Iris pigment epithelial cell (primary cell): ENCODE measurements around the gene IQSEC2.

Experiments used
- DNase-seq: peaks from one replicate; pipeline ENCODE4 v3.0.0-alpha.2; 2011; ENCODE audit warnings: low read depth

IQSEC2 gene

DNA sequence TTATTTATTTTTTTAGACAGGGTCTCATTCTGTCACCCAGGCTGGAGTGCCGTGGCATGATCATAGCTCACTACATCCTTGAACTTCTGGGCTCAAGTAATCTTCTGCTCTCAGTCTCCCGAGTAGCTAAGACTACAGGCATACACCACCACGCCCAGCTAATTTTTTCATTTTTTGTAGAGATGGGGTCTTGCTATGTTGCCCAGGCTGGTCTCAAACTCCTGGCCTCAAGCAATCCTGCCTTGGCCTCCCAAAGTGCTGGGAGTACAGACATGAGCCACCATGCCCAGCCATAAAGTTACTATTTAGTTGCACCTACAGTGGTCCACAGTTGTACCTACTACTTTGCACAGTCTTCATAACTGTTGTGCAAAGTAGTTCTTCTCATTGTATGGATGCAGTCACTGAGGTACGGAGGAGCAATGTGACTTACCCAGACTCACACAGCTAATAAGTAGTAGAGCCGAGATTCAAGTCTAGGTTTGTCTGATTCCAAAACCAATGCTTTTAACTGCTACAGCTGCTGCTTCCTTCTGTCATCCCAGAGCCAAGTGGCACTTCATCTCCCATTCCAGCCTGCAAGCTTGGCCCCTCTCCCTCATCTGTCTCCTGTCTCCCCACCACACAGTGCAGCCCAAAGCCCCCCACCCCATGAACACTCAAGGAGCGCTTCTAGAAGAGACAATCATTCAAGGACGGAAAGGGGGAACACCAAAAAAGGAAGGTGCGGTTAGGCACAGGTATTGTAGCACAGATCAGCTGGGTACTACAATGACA lies 24.0 kb upstream of the IQSEC2 start:
- no peak for DNase-seq

DNA sequence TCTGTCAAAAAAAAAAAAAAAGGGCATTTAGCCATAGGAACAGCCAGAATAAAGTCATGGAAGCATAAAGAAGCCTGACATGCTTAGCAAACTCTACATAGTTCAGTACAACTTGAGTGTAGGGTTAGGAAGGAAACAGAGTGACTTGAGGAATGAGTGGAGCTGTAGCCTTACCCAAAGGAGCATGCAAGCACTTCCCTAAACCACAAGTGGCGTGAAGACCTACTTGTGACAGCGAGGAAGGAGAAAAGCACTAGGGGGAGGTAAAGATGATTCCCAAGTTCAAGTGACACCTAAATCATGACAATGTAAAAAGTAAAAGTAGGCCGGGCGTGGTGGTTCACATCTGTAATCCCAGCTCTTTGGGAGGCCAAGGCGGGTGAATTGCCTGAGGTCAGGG lies 21.8 kb upstream of the IQSEC2 start:
- no peak for DNase-seq

DNA sequence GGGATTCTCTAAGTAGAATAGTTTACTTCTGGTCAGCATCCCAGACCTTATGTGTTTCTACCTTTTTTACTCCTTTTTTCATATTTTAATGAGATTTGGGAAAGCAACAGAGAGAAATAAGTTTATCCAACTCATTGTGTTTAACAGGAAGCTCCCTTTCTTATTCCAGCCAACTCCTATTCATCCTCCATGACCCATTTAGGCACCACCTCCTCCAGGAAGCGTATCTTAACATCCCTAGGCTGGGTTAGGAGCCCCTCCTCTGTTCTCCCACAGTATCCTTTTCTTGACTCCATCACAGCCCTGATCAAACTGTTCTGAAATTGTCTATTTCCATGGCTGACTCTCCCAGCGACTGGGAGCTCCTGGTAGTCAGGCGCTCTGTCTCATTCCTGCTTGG lies 18.8 kb upstream of the IQSEC2 start:
- no peak for DNase-seq

DNA sequence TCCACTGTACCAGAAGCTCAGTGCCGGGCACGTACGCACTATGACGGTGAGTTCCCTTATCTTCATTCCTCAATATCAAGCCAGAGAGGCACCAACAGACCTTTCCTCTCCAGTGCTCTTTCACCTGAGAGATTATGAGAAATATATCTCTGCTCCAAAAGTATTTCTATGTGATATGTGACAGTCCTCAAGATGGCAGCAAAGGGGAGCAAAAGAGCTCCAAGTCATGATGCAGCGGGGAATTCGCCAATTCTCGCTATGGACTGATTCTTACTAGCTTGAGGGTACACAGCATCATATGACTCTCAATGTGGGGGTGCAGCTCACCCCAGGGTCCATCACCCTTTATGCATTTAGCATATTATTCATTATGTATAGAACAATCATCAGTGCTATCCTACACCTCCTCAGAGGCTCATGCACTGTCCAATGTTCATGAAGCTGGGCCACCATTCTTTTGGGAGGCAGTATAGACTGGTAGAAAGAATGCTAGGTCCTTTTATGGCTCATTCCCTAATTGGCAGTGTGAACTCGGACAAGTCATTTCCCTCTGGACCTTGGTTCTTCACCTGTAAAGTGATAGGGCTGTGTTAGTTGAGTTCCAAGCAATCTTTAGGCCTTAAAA lies 12.8 kb upstream of the IQSEC2 start:
- peak; percentile 29 for DNase-seq

DNA sequence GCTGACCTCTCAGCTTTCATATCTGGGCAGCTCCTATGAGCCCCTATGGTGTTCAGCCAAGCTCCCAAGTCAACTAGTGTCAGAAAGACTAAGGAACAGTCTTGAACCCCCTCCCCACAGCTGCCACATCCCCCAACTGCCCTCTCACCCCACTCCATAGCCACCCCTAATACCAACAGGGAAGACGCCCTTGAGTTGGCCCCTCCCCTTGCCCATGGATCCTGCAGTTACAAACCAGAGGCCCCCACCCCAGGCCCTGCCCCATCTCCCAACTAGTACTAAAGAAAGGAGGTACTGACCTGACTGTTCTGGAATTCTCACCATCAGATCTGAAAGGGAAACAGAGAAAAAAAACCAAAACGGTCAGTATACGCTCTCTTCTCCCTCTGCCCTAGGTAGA lies 10.2 kb upstream of the IQSEC2 start:
- DNase-seq, result no peak

DNA sequence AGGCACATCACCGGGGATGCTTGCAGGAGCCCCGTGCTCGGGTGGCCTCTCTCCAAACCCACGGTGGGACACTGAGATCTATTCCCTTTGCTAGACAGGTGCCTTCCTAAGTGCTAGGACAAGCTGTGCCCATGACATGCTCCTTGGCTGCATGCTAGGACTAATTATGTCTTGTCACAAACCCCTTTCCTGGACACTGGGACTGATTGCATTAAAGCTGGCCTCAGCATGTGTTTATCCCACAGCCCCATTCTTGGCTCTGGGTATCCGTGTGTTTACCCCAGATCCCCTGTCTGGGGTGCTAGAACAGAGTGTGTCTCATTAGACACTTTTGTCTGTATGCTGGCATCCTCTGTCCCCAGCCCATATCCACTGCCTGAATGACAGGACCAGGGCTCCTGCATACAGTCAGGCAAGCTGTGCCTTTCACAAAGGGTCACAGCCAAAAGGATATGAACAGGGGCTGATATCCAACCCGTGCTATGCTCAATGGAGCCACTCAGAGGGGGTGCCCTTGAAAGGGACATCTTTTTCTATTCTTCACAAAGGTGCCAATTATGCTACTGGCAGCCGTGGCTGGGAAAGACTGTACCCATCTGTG lies 9.2 kb upstream of the IQSEC2 start:
- no peak for DNase-seq

DNA sequence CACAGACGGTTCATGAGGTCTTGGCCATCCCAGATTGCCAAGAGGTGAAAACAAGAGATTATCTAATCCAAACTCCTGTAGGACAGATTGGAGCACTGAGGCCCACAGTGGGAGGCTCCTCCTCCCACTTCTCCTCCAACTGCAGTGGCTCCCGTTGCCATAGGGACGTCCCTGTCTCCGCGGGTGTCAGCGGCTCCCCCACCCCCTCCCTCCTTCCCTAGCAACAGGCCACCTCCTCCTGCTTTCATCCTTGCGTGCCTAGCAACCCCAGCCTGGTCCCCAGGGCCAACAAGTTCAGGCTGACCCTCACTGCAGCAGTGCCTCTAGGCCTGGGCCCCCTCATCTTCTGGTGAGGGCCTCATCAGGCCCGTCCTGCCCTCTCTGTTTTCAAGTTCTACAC lies 6.8 kb upstream of the IQSEC2 start:
- DNase-seq, result no peak

DNA sequence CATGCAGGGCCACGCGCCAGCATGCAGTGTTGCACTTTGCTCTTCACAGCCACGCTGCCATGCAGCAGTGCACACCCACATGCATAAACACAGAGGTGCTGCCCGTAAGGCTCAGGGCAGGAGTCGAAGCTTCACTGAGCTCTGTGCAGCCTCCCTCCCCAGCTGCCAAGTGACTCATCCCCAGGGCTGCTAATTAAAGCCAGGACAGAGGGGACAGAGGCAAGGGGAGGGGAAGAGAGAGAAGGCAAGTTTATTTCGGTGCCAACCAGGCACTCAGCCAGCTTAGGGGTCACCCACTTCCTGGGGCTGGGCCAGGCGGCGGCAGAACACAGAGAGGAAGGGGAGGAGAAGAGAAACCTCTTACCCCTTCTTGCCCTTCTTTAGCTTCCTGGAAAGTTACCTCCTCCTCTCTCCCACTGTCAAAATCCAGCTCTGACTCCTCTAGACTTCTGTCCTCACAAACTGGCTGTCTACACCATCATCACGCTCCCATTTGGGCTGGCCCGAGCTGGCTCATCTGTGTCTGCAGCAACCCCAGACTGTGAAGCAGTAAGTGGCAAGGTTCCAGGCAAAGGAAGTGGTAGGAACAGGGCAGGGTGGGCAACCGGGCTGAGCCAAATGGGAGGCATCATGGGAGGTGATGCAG lies 6.2 kb upstream of the IQSEC2 start:
- DNase-seq, result peak; percentile 53

DNA sequence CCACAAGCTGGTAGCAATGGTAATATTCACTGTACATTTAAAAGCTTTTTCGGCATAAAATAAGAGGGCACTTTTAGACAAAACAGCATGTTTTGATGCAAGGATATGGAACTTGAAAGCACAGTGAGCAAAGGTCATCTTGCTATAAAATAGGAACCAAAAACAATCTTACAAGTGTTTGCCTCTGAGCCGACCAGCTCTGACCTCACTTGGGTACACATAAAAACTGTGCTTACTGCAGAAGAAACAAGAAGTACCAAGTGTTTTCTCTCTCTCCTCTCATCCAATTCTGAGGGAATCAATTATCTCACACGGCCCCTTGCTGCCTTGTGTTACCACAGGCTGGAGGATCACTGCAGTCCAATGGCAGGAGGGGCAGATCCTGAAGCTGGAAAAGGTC lies 4.8 kb upstream of the IQSEC2 start:
- no peak for DNase-seq

DNA sequence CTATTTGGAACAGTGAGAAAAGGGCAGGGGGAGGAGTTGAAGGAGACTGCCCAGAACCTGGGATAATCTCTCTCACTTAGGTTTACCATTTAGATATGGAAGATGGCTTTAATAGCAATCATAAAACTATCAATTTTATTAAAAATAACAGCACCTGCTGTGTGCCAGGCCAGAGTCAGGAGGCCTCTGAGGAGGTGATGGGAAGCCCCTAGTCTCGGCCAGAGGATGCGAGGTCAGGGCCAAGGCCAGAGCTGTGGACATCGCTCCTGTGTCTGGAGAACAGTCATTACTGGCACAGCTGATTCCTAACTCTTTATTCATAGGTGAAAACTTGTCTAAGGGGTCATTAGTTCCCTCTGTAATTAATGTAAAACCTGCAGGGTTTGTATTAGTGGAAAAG lies 4.2 kb upstream of the IQSEC2 start:
- no peak for DNase-seq

DNA sequence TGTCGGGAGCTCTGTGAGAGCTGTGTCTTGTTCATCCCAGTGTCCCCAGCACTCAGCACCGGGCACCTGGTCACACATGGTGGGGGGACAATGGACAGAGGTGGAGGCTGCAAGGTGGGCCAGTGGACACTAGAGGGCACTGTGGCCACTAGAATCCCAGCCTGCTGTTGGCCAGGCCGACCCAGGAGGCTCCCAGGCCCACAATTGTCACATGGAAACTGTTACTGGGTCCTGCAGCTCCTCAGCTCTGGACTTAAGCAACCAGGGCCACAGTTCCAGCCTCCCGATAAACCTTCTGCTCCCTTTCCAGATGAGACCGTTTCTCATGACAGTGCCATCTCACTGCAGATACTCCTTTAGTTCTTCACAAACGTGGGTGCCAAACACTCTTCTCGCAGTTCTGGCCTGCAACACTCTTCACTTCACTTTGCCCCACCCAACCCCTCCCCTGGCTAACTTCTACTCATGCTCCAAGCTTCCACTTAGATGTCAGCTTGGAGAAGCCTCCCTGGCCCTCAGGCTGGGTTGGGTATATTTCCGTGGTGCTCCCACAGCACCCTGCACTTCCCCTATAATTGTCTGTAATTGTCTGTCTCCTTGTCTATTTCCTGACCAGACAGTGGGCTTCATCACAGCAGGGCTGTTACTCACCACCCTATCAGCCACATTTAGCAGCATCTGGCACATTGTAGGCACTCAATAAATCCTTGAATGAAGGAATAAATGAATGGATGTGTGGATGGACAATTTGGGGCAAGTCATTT lies 3.5 kb upstream of the IQSEC2 start:
- DNase-seq, result no peak

DNA sequence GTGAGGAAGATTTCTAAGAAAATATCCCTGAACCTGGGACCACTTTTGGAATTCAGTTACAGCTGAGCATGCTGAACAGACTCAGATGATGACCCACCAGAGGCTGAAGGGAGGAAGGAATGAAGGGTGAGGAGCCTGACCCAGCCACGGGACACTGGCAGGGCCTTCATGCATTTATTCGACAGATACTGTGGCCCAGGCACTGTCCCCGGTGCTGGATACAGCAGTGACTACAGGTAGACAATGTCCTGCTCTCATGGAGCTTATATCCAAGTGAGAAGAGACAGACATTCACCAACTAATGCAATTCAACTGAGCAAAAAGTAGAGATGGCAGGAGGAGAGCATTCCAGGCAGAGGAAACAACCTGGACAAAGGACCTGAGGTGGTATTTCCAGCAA lies 2.2 kb upstream of the IQSEC2 start:
- DNase-seq, result no peak

DNA sequence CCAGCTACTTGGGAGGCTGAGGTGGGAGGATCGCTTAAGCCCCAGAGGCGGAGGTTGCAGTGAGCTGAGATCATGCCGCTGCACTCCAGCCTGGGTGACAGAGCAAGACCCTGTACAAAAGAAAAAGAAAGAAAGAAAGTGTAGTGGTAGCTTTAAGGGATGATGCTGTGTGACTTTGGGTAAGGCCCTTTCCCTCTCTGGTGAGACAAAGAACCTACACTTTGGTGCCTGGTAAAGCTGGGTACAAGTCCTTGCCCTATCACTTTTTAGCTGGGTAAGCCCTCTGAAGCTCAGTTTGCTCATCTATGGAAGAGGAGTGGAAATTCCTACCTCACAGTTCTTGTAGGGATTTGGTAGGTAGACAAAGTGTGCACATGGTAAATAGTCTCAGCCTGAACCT lies 1.7 kb upstream of the IQSEC2 start:
- DNase-seq, result no peak

DNA sequence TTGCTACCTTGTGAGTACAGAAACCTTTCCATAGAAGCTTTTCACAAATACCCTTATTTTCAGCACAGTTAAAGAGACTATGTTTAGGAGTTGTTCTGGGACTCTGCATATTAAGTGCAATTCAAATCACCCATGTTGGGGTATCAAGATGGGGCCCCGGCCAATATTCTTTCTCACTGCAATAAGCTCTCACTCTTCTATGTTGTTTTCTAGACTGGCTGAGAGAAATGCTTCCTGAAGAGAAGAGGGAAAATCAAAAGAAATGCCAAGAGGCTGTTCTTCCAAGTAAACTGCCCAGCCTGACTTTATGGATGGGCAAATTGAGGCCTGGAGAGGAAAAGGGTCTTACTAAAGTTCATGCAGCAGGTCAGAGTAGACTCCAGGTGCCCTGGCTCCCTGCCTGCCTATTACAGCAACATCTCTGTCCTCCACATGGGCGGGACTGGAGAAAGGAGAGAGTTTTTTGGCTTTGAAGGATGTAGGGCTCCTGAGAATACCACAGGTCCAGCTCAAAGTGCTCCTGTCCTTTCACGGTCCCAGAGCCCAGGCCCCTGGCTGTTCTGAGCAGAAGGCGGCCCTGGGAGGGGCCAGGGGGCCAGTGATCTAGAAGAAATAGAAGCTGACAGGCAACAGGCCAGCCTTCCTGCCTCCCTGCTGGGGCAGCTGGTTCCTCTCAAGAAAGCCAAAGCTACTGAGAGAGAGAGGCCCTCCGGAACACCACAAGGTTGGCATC lies 745 bp upstream of the IQSEC2 start:
- no peak for DNase-seq

DNA sequence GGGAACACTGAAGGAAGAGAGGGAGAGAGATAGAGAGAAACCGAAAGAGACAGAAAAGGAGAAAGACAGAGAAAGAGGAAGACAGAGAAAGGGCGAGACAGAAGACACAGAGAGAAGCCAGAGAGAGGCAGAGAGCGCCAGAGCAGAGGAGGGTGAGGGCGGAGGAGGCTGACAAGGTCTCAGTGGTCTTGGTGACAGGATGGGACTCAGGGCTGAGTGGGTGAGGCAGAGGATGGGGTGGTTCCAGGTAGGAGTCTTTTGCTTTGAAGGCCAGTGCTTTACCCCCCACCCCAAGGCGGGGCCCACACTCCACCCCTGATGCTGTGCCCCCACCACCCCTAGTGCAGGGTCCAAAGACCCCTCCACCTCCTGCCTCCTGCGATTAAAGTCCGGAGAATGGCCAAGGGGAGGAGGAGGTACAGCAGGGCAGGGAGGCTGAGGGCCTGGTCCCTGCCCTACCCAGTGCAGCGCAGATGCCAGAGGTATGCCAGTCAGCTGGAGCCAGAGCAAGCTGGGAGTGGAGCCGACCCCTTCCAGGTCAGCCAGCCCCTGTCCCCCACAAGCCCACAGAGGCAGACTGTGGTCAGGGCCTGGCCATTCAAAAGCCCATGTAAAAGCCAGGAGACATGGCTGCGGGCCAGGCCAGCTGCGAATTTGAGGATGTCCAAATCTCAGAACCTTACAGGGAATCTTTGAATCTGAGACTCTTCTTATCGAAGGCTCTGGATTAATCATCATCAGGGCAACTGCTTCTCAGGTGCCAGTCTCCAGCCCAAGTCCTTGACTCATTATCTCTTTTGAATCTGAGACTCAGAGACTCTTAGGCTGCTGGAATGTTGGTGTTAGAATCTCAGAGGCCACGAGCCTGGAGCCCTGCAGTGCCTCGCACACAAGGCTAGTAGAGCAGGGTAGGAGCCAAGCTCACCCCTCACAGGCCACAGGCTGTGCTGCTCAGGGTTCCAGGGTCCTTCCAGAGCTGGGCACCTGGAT lies 758 bp downstream of the IQSEC2 start:
- DNase-seq, result peak; percentile 51

DNA sequence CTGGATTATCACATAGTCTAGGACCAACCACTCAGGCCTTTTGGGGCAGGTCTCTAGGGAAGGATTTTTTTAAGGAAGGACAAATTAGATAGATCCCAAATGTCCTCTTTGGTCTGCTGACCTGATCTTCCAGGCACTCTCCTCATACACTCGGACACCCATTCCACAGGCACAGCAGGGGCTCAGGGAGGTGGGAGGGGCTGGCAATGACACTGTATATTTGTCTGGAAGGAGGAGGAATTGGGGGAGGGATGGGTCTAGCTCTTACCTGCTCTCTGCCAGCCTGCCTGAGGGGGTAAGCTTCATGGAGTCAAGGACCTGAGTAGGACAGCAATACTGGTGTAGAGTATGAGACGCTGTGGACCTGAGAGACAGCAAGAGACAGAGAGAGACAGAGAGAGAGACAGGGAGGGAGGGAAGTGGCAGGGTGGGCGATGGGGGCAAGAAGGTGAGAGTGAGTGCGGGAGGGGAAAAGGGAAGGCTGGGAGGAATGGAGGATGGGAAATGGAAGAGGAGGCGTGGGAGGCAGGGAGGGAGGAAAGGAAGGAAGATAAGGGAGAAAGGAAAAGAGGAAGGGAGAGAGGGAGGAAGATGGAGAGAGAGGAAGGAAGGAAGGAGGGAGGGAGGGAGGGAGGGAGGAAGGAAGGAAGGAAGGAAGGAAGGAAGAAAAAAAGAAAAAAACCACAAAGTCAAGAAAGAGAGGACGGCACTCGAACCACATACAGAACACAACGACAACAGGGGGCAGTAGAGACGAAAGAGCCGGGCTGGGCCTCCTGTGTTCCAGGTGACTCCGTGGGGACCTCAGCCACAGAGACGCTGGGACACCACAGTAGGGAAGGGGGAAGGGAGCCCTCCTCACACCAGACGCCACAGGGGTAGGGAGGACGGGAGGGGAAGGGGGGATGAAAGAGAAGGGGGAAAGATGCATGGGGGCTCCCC lies 1.8 kb downstream of the IQSEC2 start:
- no peak for DNase-seq

DNA sequence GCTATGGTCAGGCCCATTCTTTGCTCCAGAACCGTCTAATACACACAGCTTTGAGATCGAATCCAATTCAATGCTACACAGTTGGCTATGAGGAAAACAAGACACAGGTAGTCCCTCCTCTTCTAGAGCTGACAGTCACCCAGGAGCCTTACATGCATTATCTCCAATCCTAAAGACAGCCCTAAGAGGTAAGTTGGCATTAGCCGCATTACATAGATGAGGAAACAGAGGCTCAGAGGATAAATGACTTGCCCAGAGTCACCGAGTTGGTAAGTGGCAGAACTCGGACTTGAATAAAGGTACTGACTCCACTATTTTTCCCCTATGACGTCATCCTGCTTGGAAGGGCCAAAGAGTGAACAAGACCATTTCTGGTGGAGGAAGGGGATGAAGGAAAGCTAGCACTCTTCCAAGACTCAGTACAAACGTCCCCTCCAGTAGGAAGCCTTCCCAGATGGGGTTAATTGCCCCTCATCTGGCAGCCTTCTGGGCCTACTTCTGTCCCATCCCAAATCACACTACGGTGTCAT lies 8.5 kb downstream of the IQSEC2 start:
- no peak for DNase-seq

DNA sequence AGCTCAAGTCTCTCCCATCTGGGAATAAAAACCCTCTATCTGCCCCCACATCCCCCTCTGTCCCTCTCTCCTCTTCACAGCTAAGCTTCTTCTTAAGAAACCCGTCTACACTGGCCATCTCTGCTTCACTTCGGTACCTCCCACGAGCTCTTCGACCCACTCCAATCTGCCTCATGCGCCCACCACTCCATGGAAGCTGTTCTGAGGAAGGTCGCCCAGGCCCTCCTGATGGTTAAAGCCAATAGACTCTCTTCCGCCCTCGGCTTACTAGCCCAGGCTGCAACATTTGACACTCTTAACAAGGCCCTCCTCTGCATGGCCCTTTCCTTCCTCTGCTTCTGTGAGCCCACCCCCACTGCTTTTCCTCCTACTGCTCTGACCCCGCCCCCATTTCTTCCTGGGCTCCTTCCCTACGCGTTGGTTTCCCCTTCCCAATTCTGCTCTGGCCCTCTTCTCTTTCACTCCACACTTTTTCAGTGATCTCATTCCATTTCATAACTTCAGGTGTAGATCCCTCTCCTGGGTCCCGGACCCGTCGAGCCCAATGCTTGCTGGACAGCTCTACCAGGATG lies 11.8 kb downstream of the IQSEC2 start:
- DNase-seq, result no peak

DNA sequence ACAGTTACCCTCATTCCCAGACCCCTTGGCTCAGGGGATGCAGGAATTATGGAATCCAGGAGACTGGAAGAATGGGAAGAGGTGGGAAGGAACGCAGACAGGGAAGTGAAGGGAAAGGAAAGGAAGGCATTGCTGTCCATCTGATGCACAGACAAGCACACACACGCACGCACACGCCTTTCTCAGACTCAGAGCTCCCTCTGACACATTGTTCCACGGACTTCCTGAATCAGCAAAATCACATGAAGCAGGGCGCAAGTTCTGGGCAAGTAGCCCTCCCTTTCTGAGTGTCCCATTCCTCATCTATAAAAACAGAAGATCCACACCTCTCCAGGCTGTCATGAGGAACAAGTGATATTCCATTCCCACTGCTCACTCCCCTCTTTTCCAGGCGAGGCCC lies 13.2 kb downstream of the IQSEC2 start:
- no peak for DNase-seq
